OCI-LY7 (cell line): ENCODE data around the gene WDR7. TPM values are rescaled to one million over a fixed set of nuclear protein-coding genes. Genes with fewer than 3 reads are reported as not detected.

Experiments used
- BruUV-seq: library from RNA; stranded (reverse); fragments of 400-500 nt; replicated peaks from 2 replicates; lab custom pipeline; 2021; lab: Mats Ljungman, UMichigan
- CTCF ChIA-PET: fragments of 300-600 bp; sonication (Branson Sonifier 250); formaldehyde crosslinking; loops from one replicate; lab custom pipeline; 2022; ENCODE audit warnings: antibody characterized with exemption; ENCODE audit not compliant: unreplicated experiment; lab: Charles Lee
- POLR2A ChIA-PET: fragments of 300-600 bp; sonication (Branson Sonifier 250); formaldehyde crosslinking; loops from one replicate; lab custom pipeline; 2022; ENCODE audit warnings: antibody characterized with exemption; lab: Charles Lee
- DNase-seq: peaks from one replicate; pipeline ENCODE4 v3.0.0-alpha.2; 2015; ENCODE audit warnings: low spot score
- H2AFZ ChIP-seq: fragments of 200-600 bp; sonication (generic), shearing (Covaris generic); 2 replicates; pipeline ENCODE4 v1.6.1; 2014; ENCODE audit warnings: mild to moderate bottlenecking, antibody characterized with exemption, low read length, moderate library complexity
- H3K27ac ChIP-seq: fragments of 200-600 bp; sonication (generic); 2 replicates; pipeline ENCODE4 v1.5.1; 2014; ENCODE audit warnings: mixed run types, low read depth, mild to moderate bottlenecking, moderate library complexity, low read length, inconsistent platforms; ENCODE audit not compliant: poor library complexity, severe bottlenecking
- H3K36me3 ChIP-seq: fragments of 200-600 bp; sonication (generic); 2 replicates; pipeline ENCODE4 v1.6.1; 2014; ENCODE audit warnings: mild to moderate bottlenecking, antibody characterized with exemption, low read length, moderate library complexity, mixed read lengths; ENCODE audit not compliant: insufficient read depth
- H3K4me1 ChIP-seq: fragments of 200-600 bp; sonication (generic); 2 replicates; pipeline ENCODE4 v1.5.1; 2014; ENCODE audit warnings: mild to moderate bottlenecking, low read length; ENCODE audit not compliant: insufficient read depth, poor library complexity, severe bottlenecking
- H3K4me2 ChIP-seq: fragments of 200-600 bp; sonication (generic); 2 replicates; pipeline ENCODE4 v1.6.1; 2014; ENCODE audit warnings: mild to moderate bottlenecking, low read length
- H3K4me3 ChIP-seq: fragments of 200-600 bp; sonication (generic); 2 replicates; pipeline ENCODE4 v1.5.1; 2014; ENCODE audit warnings: mild to moderate bottlenecking, low read depth, low read length; ENCODE audit not compliant: poor library complexity, severe bottlenecking
- H3K79me2 ChIP-seq: fragments of 200-600 bp; sonication (generic); 2 replicates; pipeline ENCODE4 v1.6.1; 2016; ENCODE audit warnings: low read depth, mild to moderate bottlenecking, low read length, moderate library complexity, mixed read lengths; ENCODE audit not compliant: insufficient read depth
- H3K9me2 ChIP-seq: fragments of 200-600 bp; sonication (generic); 2 replicates; pipeline ENCODE4 v1.6.1; 2016; ENCODE audit warnings: mild to moderate bottlenecking, low read length, mixed read lengths; ENCODE audit not compliant: insufficient read depth
- H3K9me3 ChIP-seq: fragments of 200-600 bp; sonication (generic); 2 replicates; pipeline ENCODE4 v1.6.1; 2014; ENCODE audit warnings: mild to moderate bottlenecking, mixed run types, low read length, mixed read lengths
- H4K20me1 ChIP-seq: fragments of 200-600 bp; sonication (generic); 2 replicates; pipeline ENCODE4 v1.6.1; 2014; ENCODE audit warnings: mild to moderate bottlenecking, antibody characterized with exemption, low read length, moderate library complexity, mixed read lengths; ENCODE audit not compliant: insufficient read depth
- EZH2phosphoT487 ChIP-seq: fragments of 200-600 bp; sonication (generic); IDR thresholded peaks from 2 replicates; pipeline ENCODE4 v1.6.1; 2018; ENCODE audit warnings: low read depth, borderline replicate concordance, mild to moderate bottlenecking, mixed run types, antibody characterized with exemption, low read length, moderate library complexity, mixed read lengths
- intact Hi-C: fragments of 100-400 bp; cut with micrococcal nuclease; formaldehyde crosslinking; loops from one replicate; pipeline ENCODE4 v1.10.0; 2022; ENCODE audit not compliant: unreplicated experiment
- total RNA-seq, 2 experiments: library from RNA; depleted of rRNA in 1 of 2; stranded (reverse); fragments of >200 nt in 1 of 2; shearing (Covaris generic) in 1 of 2; gene quantifications; 2 replicates each; pipeline ENCODE4 v1.2.3, GENCODE V29; 2014 to 2022
- TF ChIP-seq, protein P1 (sequence below): fragments of 200-600 bp; sonication (generic); conservative IDR thresholded peaks from 2 replicates; pipeline ENCODE4 v1.5.1; 2014; ENCODE audit warnings: mild to moderate bottlenecking, antibody characterized with exemption, low read length, moderate library complexity, mixed read lengths

Gene WDR7
- total RNA-seq, 2 experiments from 2014 or later = 13.2 to 17.1 TPM

DNA sequence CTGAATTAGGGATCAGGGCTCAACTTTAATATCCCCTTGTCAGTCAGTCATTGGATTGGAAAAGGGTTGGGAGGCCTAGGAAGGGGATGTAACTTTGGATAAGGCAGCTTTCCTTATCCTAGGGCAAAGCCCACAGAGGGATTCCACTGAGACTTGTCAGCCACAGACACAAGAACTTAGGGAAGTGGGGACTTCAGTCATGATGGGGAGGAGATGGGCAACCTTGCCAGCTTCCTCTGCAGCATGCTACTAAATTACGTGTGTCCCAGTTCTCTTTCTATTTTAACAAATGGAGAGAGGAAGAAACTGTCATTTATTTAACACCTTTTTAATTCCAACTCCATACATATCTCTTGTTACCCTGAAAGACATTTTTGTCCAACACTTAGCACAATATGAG is 237.8 kb downstream of the WDR7 start:
- POLR2A ChIA-PET = no interaction called here
- no peaks in the 10 kb centered on the region for H3K79me2 ChIP-seq
- H2AFZ ChIP-seq = no peak overlapping the region
- TF ChIP-seq EZH2phosphoT487 = no peak
- TF ChIP-seq, protein P1, sequence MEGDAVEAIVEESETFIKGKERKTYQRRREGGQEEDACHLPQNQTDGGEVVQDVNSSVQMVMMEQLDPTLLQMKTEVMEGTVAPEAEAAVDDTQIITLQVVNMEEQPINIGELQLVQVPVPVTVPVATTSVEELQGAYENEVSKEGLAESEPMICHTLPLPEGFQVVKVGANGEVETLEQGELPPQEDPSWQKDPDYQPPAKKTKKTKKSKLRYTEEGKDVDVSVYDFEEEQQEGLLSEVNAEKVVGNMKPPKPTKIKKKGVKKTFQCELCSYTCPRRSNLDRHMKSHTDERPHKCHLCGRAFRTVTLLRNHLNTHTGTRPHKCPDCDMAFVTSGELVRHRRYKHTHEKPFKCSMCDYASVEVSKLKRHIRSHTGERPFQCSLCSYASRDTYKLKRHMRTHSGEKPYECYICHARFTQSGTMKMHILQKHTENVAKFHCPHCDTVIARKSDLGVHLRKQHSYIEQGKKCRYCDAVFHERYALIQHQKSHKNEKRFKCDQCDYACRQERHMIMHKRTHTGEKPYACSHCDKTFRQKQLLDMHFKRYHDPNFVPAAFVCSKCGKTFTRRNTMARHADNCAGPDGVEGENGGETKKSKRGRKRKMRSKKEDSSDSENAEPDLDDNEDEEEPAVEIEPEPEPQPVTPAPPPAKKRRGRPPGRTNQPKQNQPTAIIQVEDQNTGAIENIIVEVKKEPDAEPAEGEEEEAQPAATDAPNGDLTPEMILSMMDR = no peak
- DNase-seq = no peak
- no peak overlapping the region for H3K4me3 ChIP-seq
- no peaks in the 10 kb centered on the region for H4K20me1 ChIP-seq
- no peaks in the 10 kb centered on the region for H3K9me2 ChIP-seq
- intact Hi-C loops = no loop called here
- CTCF ChIA-PET = no interaction called here
- no peaks in the 10 kb centered on the region for H3K36me3 ChIP-seq
- H3K4me1 ChIP-seq = no peaks in the 10 kb centered on the region
- H3K9me3 ChIP-seq = no peaks in the 10 kb centered on the region
- no peak overlapping the region for H3K4me2 ChIP-seq
- H3K27ac ChIP-seq = no peak overlapping the region
- BruUV-seq = no TSS peak

DNA sequence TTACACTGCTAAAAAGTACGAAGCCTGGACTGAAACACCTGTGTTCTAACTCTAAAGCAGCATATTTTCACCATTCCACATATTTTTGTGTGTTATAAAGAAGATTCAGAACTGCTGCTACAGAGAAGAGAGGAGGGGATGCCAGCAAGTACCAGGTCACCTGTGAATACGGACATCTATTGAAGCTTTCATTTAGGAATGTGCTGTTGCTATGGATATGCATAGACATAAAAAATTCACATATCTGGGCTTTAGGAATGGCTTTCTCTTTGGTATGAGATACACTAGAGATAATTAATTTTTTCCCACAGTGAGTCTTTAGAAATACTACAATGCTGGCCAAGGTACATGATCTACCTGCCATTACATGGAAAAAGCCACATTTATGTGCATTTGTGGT is 238.5 kb downstream of the WDR7 start:
- no peak for DNase-seq
- Histone ChIP-seq H4K20me1 (no peaks in the 10 kb centered on the region), H3K27ac (no peak overlapping the region), H3K4me1 (no peaks in the 10 kb centered on the region), H3K36me3 (no peaks in the 10 kb centered on the region), H3K9me3 (no peaks in the 10 kb centered on the region), H3K4me3 (no peak overlapping the region), H3K4me2 (no peak overlapping the region), H2AFZ (no peak overlapping the region), H3K79me2 (no peaks in the 10 kb centered on the region), H3K9me2 (no peaks in the 10 kb centered on the region)
- intact Hi-C loops = no loop called here
- CTCF ChIA-PET = no interaction called here
- TF ChIP-seq, protein P1 = no peak
- no peak for TF ChIP-seq EZH2phosphoT487
- BruUV-seq = no TSS peak
- POLR2A ChIA-PET = no interaction called here

DNA sequence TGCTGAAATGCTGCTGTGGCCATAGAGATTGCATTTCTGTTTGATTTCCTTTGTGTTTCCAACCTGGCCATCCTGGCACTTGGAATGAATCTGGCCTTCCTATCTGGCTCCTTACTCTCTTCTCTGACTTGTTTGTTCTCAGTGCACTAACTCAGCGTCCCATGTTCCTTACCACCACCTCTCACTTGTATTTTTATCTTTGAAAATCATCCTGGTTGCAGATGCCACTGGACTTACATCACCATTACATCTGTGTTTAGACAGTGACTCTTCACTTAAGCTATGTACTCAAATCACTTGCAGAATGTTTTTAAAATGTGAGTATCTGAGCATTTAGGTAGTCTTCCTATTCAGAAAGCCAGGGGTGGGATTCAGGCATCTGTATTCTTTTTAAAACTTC is 239.5 kb downstream of the WDR7 start:
- H3K4me2 ChIP-seq = no peak overlapping the region

More for the DNA sequence above, 239.5 kb downstream of the WDR7 start:
- POLR2A ChIA-PET = no interaction called here
- Histone ChIP-seq H3K27ac (no peak overlapping the region), H3K36me3 (no peaks in the 10 kb centered on the region), H4K20me1 (no peaks in the 10 kb centered on the region), H3K4me3 (no peak overlapping the region), H2AFZ (no peak overlapping the region), H3K9me2 (no peaks in the 10 kb centered on the region), H3K4me1 (no peaks in the 10 kb centered on the region), H3K79me2 (no peaks in the 10 kb centered on the region), H3K9me3 (no peaks in the 10 kb centered on the region)
- BruUV-seq = no TSS peak
- DNase-seq = no peak
- intact Hi-C loops = no loop called here
- CTCF ChIA-PET = no interaction called here
- TF ChIP-seq, protein P1 = no peak
- TF ChIP-seq EZH2phosphoT487 = no peak
